H1 (cell line): ENCODE data around the gene DYNC1LI1. TPM values are rescaled to one million over a fixed set of nuclear protein-coding genes. Genes with fewer than 3 reads are reported as not detected.

Source experiments
- polyA plus RNA-seq, 7 experiments: library from polyadenylated mRNA; depleted of rRNA in 3 of 7; stranded (reverse) in 5 of 7; unstranded in 2 of 7; fragments of >200 nt in 5 of 7; fragments of 200-250 nt in 2 of 7; gene quantifications; 1 replicate in 5 of 7; 2 replicates in 1 of 7; 4 replicates in 1 of 7; pipeline versions ENCODE4 v1.2.1 to v1.2.3, GENCODE V29; 2011 to 2013; ENCODE audit warnings: missing spikeins in 2 of 7, mixed read lengths in 2 of 7
- total RNA-seq: library from RNA; stranded (reverse); fragmentation: NEBNext Ultra II Directional; extraction: Animal tissue kit (Norgen Biotek cat#: 25700); gene quantifications from 2 replicates; pipeline ENCODE4 v1.2.1, GENCODE V29; 2021
- TF ChIP-seq, protein P1 (sequence below): IDR thresholded peaks from 2 replicates; pipeline ENCODE4 v1.6.1; 2011; ENCODE audit warnings: low read length, improper control_type of control experiment

Gene DYNC1LI1
- total and polyA plus RNA-seq, 2 of the 8 experiments (the other 6 are each of a cell fraction or from before 2014, with no cell fraction given): 13.6 to 45.1 TPM

DNA sequence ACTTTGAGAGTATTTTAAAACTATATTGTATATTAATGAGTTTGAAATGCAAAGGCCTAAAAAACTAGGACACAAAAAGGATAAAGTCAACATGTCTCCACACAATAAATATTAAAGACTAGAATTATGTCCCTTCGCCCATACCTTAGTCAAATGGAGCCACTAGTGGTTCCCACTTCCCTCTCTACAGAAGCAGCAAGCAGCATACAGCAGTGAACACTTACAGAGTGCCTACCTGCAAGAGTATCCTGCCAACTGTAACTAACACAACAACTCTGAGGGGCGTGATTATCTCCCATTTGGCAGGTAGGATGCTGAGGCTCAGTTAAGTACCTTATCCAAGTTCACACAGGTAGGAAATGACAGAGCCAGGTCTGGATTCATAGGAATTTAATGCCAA is 17.2 kb downstream of the DYNC1LI1 start (continued):
- TF ChIP-seq, protein P1, sequence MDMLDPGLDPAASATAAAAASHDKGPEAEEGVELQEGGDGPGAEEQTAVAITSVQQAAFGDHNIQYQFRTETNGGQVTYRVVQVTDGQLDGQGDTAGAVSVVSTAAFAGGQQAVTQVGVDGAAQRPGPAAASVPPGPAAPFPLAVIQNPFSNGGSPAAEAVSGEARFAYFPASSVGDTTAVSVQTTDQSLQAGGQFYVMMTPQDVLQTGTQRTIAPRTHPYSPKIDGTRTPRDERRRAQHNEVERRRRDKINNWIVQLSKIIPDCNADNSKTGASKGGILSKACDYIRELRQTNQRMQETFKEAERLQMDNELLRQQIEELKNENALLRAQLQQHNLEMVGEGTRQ: no peak
